ENCODE measurements around the gene RTP3. TPM values are rescaled to one million over a fixed set of nuclear protein-coding genes. Genes with fewer than 3 reads are reported as not detected.

Gene RTP3
- total and polyA plus RNA-seq, 4 donors, result 1.0 to 61.7 (median 26.6) TPM

DNA sequence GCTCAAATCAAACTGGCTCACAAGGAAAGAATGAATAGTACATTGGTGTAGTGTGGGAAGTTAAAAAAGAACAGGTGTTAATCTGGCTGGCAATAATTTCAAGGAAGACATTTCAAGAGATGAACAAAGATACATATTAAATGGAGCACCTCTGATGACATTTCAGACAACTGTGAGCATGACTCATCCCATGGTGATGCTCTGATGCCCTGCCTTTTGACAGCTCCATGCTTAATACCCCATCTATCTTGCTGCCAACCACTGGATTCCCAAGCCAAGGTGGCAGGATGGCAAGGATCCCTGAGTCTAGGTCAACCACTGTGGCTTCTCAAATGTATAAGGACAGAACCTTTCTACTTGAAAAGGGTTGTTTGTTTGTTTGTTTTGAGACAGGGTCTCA is 39.0 kb downstream of the RTP3 start:
- no peak overlapping the region for H3K9ac ChIP-seq (ENCODE audit: low read depth in 1 of 2, low read length in 2 of 2)
- peaks cover 0 to 1% (median 0%) of the 10 kb centered on the region in 4 donors for H3K36me3 ChIP-seq (ENCODE audit: control insufficient read depth in 4 of 4, insufficient read depth in 3 of 4, low read depth in 1 of 4, low read length in 3 of 4)
- no peak for TF ChIP-seq HNF4G (IDR thresholded peaks at IDR 0.05)
- peaks cover 0 to 9% (median 4%) of the 10 kb centered on the region in 4 donors for H3K4me1 ChIP-seq (ENCODE audit: control insufficient read depth in 4 of 4, insufficient read depth in 4 of 4, low read length in 3 of 4)
- H3K4me3 ChIP-seq (ENCODE audit: low read depth in 1 of 3, low read length in 3 of 3), result no peak overlapping the region
- H3K27ac ChIP-seq (ENCODE audit: low read depth in 1 of 2, low read length in 2 of 2), result no peak overlapping the region
- H3K9me3 ChIP-seq (ENCODE audit: control insufficient read depth in 4 of 4, low read length in 3 of 4), result no peaks in the 10 kb centered on the region
- DNase-seq (ENCODE audit: low spot score), result no peak
- no peaks in the 10 kb centered on the region for H3K27me3 ChIP-seq (ENCODE audit: control insufficient read depth in 4 of 4, insufficient read depth in 4 of 4, low read length in 3 of 4)

DNA sequence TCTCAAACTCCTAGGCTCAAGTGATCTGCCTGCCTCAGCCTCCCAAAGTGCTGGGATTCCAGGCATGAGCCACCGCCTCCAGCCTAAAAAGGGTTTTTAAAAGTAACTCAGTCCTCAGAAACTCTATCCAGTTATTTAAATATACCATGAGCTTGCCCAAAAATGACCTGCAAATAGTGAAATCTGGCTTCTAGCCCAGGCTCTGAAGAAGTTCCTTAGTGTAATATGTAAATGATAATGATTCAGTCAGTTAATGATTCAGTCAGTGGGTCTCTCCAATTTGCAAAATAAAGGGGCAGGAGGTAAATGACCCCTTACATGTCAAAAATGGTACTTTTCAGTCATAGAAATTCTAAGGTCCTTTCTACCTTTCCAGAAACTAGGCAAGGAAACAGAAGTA is 39.5 kb downstream of the RTP3 start:
- no peak overlapping the region for H3K27ac ChIP-seq (ENCODE audit: low read depth in 1 of 2, low read length in 2 of 2)
- H3K4me3 ChIP-seq (ENCODE audit: low read depth in 1 of 3, low read length in 3 of 3), result no peak overlapping the region
- peaks cover 0 to 2% (median 0%) of the 10 kb centered on the region in 4 donors for H3K36me3 ChIP-seq (ENCODE audit: control insufficient read depth in 4 of 4, insufficient read depth in 3 of 4, low read depth in 1 of 4, low read length in 3 of 4)
- TF ChIP-seq RXRA (IDR thresholded peaks at IDR 0.05) (no peak), HNF4A (conservative IDR thresholded peaks at IDR 0.05) (no peak), RAD21 (IDR thresholded peaks at IDR 0.05) (no peak), EGR1 (IDR thresholded peaks at IDR 0.05; ENCODE audit: low read depth in 2 of 2) (no peak), FOXA1 (IDR thresholded peaks at IDR 0.05) (no peak), TAF1 (conservative IDR thresholded peaks at IDR 0.05) (no peak), NR2F2 (IDR thresholded peaks at IDR 0.05) (no peak)
- TF ChIP-seq, protein P1, sequence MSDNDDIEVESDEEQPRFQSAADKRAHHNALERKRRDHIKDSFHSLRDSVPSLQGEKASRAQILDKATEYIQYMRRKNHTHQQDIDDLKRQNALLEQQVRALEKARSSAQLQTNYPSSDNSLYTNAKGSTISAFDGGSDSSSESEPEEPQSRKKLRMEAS (IDR thresholded peaks at IDR 0.05), result no peak
- TF ChIP-seq, protein P2, sequence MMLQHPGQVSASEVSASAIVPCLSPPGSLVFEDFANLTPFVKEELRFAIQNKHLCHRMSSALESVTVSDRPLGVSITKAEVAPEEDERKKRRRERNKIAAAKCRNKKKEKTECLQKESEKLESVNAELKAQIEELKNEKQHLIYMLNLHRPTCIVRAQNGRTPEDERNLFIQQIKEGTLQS (IDR thresholded peaks at IDR 0.05), result no peak
- TF ChIP-seq, protein P3, sequence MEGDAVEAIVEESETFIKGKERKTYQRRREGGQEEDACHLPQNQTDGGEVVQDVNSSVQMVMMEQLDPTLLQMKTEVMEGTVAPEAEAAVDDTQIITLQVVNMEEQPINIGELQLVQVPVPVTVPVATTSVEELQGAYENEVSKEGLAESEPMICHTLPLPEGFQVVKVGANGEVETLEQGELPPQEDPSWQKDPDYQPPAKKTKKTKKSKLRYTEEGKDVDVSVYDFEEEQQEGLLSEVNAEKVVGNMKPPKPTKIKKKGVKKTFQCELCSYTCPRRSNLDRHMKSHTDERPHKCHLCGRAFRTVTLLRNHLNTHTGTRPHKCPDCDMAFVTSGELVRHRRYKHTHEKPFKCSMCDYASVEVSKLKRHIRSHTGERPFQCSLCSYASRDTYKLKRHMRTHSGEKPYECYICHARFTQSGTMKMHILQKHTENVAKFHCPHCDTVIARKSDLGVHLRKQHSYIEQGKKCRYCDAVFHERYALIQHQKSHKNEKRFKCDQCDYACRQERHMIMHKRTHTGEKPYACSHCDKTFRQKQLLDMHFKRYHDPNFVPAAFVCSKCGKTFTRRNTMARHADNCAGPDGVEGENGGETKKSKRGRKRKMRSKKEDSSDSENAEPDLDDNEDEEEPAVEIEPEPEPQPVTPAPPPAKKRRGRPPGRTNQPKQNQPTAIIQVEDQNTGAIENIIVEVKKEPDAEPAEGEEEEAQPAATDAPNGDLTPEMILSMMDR (IDR thresholded peaks at IDR 0.05; ENCODE audit: low read depth, low read length, missing input control), result no peak
- TF ChIP-seq, protein P4, sequence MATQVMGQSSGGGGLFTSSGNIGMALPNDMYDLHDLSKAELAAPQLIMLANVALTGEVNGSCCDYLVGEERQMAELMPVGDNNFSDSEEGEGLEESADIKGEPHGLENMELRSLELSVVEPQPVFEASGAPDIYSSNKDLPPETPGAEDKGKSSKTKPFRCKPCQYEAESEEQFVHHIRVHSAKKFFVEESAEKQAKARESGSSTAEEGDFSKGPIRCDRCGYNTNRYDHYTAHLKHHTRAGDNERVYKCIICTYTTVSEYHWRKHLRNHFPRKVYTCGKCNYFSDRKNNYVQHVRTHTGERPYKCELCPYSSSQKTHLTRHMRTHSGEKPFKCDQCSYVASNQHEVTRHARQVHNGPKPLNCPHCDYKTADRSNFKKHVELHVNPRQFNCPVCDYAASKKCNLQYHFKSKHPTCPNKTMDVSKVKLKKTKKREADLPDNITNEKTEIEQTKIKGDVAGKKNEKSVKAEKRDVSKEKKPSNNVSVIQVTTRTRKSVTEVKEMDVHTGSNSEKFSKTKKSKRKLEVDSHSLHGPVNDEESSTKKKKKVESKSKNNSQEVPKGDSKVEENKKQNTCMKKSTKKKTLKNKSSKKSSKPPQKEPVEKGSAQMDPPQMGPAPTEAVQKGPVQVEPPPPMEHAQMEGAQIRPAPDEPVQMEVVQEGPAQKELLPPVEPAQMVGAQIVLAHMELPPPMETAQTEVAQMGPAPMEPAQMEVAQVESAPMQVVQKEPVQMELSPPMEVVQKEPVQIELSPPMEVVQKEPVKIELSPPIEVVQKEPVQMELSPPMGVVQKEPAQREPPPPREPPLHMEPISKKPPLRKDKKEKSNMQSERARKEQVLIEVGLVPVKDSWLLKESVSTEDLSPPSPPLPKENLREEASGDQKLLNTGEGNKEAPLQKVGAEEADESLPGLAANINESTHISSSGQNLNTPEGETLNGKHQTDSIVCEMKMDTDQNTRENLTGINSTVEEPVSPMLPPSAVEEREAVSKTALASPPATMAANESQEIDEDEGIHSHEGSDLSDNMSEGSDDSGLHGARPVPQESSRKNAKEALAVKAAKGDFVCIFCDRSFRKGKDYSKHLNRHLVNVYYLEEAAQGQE (IDR thresholded peaks at IDR 0.05), result no peak
- peaks cover 0 to 9% (median 4%) of the 10 kb centered on the region in 4 donors for H3K4me1 ChIP-seq (ENCODE audit: control insufficient read depth in 4 of 4, insufficient read depth in 4 of 4, low read length in 3 of 4)
- no peaks in the 10 kb centered on the region for H3K27me3 ChIP-seq (ENCODE audit: control insufficient read depth in 4 of 4, insufficient read depth in 4 of 4, low read length in 3 of 4)
- 85% methylated on average over 1 of the region's 1 CpG for whole genome bisulfite sequencing
- no peak overlapping the region for H3K9ac ChIP-seq (ENCODE audit: low read depth in 1 of 2, low read length in 2 of 2)
- DNase-seq (ENCODE audit: low spot score), result no peak
- H3K9me3 ChIP-seq (ENCODE audit: control insufficient read depth in 4 of 4, low read length in 3 of 4), result no peaks in the 10 kb centered on the region

DNA sequence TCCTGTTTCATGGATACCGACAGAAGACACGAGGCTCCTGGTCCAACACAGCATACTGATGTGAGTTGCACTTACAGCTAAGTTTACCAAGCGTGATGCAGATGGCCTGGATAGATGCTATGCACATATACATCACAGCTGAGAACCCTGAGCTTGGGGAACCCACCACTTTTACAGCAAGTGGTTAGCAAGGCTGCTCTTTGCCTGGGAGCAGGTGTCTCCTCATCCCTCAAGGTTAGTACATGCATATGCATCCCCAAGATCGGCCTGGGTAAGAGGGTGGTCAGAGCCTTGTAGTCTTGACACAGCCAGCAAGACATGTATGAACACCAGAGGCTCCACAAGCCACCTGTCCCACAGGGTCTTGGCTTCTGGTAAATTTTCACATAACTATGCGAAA is 40.0 kb downstream of the RTP3 start:
- DNase-seq (ENCODE audit: low spot score), result no peak
- H3K27ac ChIP-seq (ENCODE audit: low read depth in 1 of 2, low read length in 2 of 2), result no peak overlapping the region
- 92% methylated on average over 5 of the region's 5 CpGs for WGBS
- H3K9me3 ChIP-seq (ENCODE audit: control insufficient read depth in 4 of 4, low read length in 3 of 4), result no peaks in the 10 kb centered on the region
- H3K9ac ChIP-seq (ENCODE audit: low read depth in 1 of 2, low read length in 2 of 2), result no peak overlapping the region
- peaks cover 0 to 2% (median 0%) of the 10 kb centered on the region in 4 donors for H3K36me3 ChIP-seq (ENCODE audit: control insufficient read depth in 4 of 4, insufficient read depth in 3 of 4, low read depth in 1 of 4, low read length in 3 of 4)
- no peaks in the 10 kb centered on the region for H3K27me3 ChIP-seq (ENCODE audit: control insufficient read depth in 4 of 4, insufficient read depth in 4 of 4, low read length in 3 of 4)
- TF ChIP-seq YY1 (IDR thresholded peaks at IDR 0.05) (no peak), NR2F2 (IDR thresholded peaks at IDR 0.05) (no peak), RXRA (IDR thresholded peaks at IDR 0.05) (no peak)
- TF ChIP-seq, protein P3 (IDR thresholded peaks at IDR 0.05; ENCODE audit: low read depth, low read length, missing input control), result no peak
- TF ChIP-seq, protein P4 (IDR thresholded peaks at IDR 0.05), result no peak
- TF ChIP-seq, protein P2 (IDR thresholded peaks at IDR 0.05), result no peak
- peaks cover 0 to 9% (median 4%) of the 10 kb centered on the region in 4 donors for H3K4me1 ChIP-seq (ENCODE audit: control insufficient read depth in 4 of 4, insufficient read depth in 4 of 4, low read length in 3 of 4)
- no peak overlapping the region for H3K4me3 ChIP-seq (ENCODE audit: low read depth in 1 of 3, low read length in 3 of 3)

Measured in liver (tissue), 9 donors.